SK-N-MC (cell line): ENCODE measurements around the gene USP26.
"Not testable (repeated sequence)": the region's sequence is repeated elsewhere in the genome, so short reads cannot be mapped to it uniquely, and the experiment has no call there.

Experiments used
- DNase-seq: peaks from one replicate; pipeline ENCODE4 v3.0.0-alpha.2; 2011; ENCODE audit warnings: low read depth, low spot score
- H3K27ac ChIP-seq: fragments of 200-600 bp; sonication (generic); 2 replicates; pipeline ENCODE4 v1.5.1; 2016; ENCODE audit warnings: mixed run types
- H3K36me3 ChIP-seq: fragments of 200-600 bp; sonication (generic); 2 replicates; pipeline ENCODE4 v1.6.1; 2017; ENCODE audit warnings: antibody characterized with exemption, low read length, mixed read lengths; ENCODE audit not compliant: insufficient read depth
- H3K4me3 ChIP-seq: fragments of 200-600 bp; sonication (generic); 2 replicates; pipeline ENCODE4 v1.5.1; 2016
- H3K9ac ChIP-seq: fragments of 200-600 bp; sonication (generic); 2 replicates; pipeline ENCODE4 v1.8.0; 2017; ENCODE audit warnings: mixed run types, mixed read lengths; ENCODE audit not compliant: insufficient read length
- H3K9me3 ChIP-seq: fragments of 200-600 bp; sonication (generic); 2 replicates; pipeline ENCODE4 v1.6.1; 2017; ENCODE audit warnings: low read depth, mild to moderate bottlenecking, antibody characterized with exemption, low read length, moderate library complexity, mixed read lengths
- EZH2 ChIP-seq: fragments of 200-600 bp; sonication (generic); IDR thresholded peaks from one replicate; pipeline ENCODE4 v1.6.1; 2017; ENCODE audit warnings: antibody characterized with exemption
- FOXP2 ChIP-seq: optimal IDR thresholded peaks from 2 replicates; pipeline ENCODE3; 2011; ENCODE audit warnings: mild to moderate bottlenecking, moderate library complexity; ENCODE audit not compliant: insufficient read depth; ENCODE audit errors: extremely low read length, control extremely low read depth
- POLR2AphosphoS5 ChIP-seq: IDR thresholded peaks from 2 replicates; pipeline ENCODE4 v1.6.1; 2012; ENCODE audit warnings: mild to moderate bottlenecking, low read depth, low read length, borderline replicate concordance

Gene USP26

GRCh38 chrX:133083899-133084298 lies 13.0 kb downstream of the USP26 start:
- Histone ChIP-seq H3K4me3 (no peak overlapping the region), H3K36me3 (no peaks in the 10 kb centered on the region), H3K9me3 (no peaks in the 10 kb centered on the region), H3K27ac (no peak overlapping the region), H3K9ac (no peak overlapping the region)
- no peak for DNase-seq
- TF ChIP-seq POLR2AphosphoS5 (no peak), FOXP2 (no peak), EZH2 (no peak)

DNA sequence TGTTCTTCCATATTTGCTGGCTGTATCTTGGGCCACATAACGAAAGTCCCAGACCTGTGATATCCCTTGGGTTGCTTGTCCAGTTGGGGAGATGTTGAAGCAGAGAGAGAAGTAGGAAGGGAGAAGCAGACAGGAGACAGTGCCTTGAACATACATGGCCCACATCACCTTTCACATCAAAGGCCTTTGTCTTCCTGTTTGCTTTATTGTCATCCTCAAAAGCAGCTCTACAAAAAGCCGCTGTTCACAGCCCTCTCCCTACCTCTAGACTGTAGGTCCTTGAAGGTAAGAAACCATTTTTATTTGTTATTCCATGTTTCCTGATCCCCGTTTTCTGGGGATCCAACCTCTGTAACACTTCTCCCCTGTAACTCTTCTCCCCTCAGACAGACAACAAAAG lies 14.9 kb downstream of the USP26 start:
- TF ChIP-seq EZH2 (no peak), FOXP2 (no peak)
- DNase-seq = no peak
- no peaks in the 10 kb centered on the region for H3K36me3 ChIP-seq
- no peak overlapping the region for H3K9ac ChIP-seq
- H3K27ac ChIP-seq = no peak overlapping the region
- no peak overlapping the region for H3K4me3 ChIP-seq
- no peaks in the 10 kb centered on the region for H3K9me3 ChIP-seq

DNA sequence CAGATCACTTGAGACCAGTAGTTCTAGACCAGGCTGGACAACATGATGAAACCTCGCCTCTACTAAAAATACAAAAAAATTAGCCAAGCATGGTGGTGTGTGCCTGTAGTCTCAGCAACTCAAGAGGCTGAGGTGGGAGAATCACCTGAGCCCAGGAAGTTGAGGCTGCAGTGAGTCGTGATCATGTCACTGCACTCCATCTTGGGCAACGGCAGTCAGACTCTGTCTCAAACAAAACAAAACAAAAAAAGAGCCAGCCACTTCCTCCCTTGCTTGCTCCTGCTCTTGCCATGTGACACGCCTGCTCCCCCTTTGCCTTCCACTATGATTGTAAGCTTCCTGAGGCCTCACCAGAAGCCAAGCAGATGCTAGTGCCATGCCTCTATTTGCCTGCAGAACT lies 19.1 kb downstream of the USP26 start:
- H3K9me3 ChIP-seq, H3K9ac ChIP-seq, H3K27ac ChIP-seq, H3K4me3 ChIP-seq, DNase-seq, H3K36me3 ChIP-seq: not testable (repeated sequence)

DNA sequence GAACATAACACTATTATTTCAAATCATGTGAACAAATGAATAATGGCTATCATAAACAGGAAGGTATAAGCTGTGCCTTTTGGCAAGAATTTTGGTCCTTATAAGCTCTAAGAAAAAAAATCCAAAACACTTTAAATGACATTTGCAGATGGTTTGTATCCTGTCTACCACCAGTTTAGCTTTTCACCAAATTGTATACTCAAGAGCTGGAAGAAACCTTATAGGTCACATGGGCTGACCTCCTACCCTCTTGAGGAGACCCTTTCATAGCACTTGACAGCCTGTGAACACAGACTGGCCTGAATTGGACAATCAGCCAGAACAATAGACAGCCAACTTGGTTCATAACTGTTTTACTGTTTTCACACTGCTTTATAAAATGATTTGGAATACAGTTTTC lies 24.3 kb downstream of the USP26 start:
- H3K4me3 ChIP-seq = no peak overlapping the region
- H3K9ac ChIP-seq = no peak overlapping the region
- no peak overlapping the region for H3K27ac ChIP-seq
- DNase-seq = no peak
- TF ChIP-seq POLR2AphosphoS5 (no peak), EZH2 (no peak), FOXP2 (no peak)
- H3K36me3 ChIP-seq = no peaks in the 10 kb centered on the region
- no peaks in the 10 kb centered on the region for H3K9me3 ChIP-seq

- Histone ChIP-seq H3K36me3 (no peaks in the 10 kb centered on the region), H3K4me3 (no peak overlapping the region), H3K9ac (no peak overlapping the region), H3K27ac (no peak overlapping the region), H3K9me3 (no peaks in the 10 kb centered on the region)
- no peak for DNase-seq
- no peak for TF ChIP-seq FOXP2
- TF ChIP-seq POLR2AphosphoS5 = no peak
- TF ChIP-seq EZH2 = no peak
Measured at GRCh38 chrX:133068461-133068860, 28.4 kb downstream of the USP26 start.

- no peak overlapping the region for H3K9ac ChIP-seq
- no peak for TF ChIP-seq FOXP2
- TF ChIP-seq POLR2AphosphoS5 = no peak
- TF ChIP-seq EZH2 = no peak
- no peak overlapping the region for H3K4me3 ChIP-seq
- DNase-seq = no peak
- H3K9me3 ChIP-seq = no peaks in the 10 kb centered on the region
- no peaks in the 10 kb centered on the region for H3K36me3 ChIP-seq
- no peak overlapping the region for H3K27ac ChIP-seq
Measured at GRCh38 chrX:133056341-133056740, 40.6 kb downstream of the USP26 start.

DNA sequence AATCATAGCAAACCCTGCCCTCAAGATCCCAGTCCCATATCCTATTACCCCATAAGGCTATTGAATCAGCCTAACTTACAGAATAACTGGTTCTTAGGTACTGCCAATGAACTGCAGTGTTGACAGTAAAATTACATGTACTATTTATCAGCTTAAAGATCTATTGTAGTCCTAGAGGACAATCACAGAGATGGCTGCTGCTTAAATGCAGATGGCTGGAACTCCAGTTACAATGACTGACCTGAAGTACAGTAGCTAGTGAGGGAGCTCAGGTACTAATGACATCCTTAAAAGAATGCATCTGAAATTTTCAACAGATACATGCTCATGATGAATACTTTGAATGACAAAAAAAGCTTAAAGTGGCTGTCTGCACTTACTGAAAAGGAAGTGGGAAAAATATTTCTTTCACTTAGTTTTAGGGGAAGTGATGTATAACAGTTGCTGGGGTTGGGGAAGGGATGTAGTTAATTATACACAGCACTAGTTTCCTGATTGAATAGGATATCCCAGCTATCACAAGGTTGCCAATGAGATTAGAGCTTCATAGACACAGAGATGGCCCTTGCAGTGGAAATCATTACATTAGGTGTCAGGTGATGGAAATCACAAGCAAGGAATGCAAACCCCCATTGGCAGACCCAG lies 42.0 kb downstream of the USP26 start:
- Histone ChIP-seq H3K9me3 (no peaks in the 10 kb centered on the region), H3K36me3 (no peaks in the 10 kb centered on the region), H3K4me3 (no peak overlapping the region), H3K9ac (no peak overlapping the region), H3K27ac (no peak overlapping the region)
- no peak for DNase-seq
- TF ChIP-seq EZH2 (no peak), FOXP2 (no peak), POLR2AphosphoS5 (no peak)

GRCh38 chrX:133053861-133054598 lies 42.9 kb downstream of the USP26 start:
- Histone ChIP-seq H3K9ac (no peak overlapping the region), H3K9me3 (no peaks in the 10 kb centered on the region), H3K27ac (no peak overlapping the region), H3K36me3 (no peaks in the 10 kb centered on the region), H3K4me3 (no peak overlapping the region)
- TF ChIP-seq POLR2AphosphoS5 (no peak), EZH2 (no peak), FOXP2 (no peak)
- DNase-seq = no peak

- Histone ChIP-seq H3K9me3 (no peaks in the 10 kb centered on the region), H3K9ac (no peak overlapping the region), H3K36me3 (no peaks in the 10 kb centered on the region), H3K4me3 (no peak overlapping the region), H3K27ac (no peak overlapping the region)
- DNase-seq = no peak
- TF ChIP-seq EZH2 (no peak), POLR2AphosphoS5 (no peak), FOXP2 (no peak)
Measured at GRCh38 chrX:133048751-133049150, 48.2 kb downstream of the USP26 start.
